ENCODE data around the gene PDGFA.

PDGFA gene

GRCh38 chr7:490461-491291 is 29.0 kb downstream of the PDGFA start:
- no peak for DNase-seq (ENCODE audit: low spot score)

- no peak for DNase-seq (ENCODE audit: low spot score)
These were observed 29.8 kb downstream of the PDGFA start for GRCh38 chr7:489876-490275.

GRCh38 chr7:486216-486743 is 33.4 kb downstream of the PDGFA start:
- no peak for DNase-seq (ENCODE audit: low spot score)

GRCh38 chr7:485188-486081 is 34.2 kb downstream of the PDGFA start:
- DNase-seq (ENCODE audit: low spot score): no peak

- DNase-seq (ENCODE audit: low spot score): no peak
These were observed 35.1 kb downstream of the PDGFA start for GRCh38 chr7:484356-485101.

GRCh38 chr7:483656-484355 is 35.8 kb downstream of the PDGFA start:
- no peak for DNase-seq (ENCODE audit: low spot score)

GRCh38 chr7:482521-483083 is 37.0 kb downstream of the PDGFA start:
- no peak for DNase-seq (ENCODE audit: low spot score)

GRCh38 chr7:481219-481930 is 38.3 kb downstream of the PDGFA start:
- no peak for DNase-seq (ENCODE audit: low spot score)

GRCh38 chr7:480531-481218 is 39.0 kb downstream of the PDGFA start:
- DNase-seq (ENCODE audit: low spot score): no peak

GRCh38 chr7:479948-480499 is 39.6 kb downstream of the PDGFA start:
- DNase-seq (ENCODE audit: low spot score): no peak

GRCh38 chr7:479115-479947 is 40.3 kb downstream of the PDGFA start:
- no peak for DNase-seq (ENCODE audit: low spot score)

GRCh38 chr7:477626-478220 is 41.9 kb downstream of the PDGFA start:
- DNase-seq (ENCODE audit: low spot score): no peak

- DNase-seq (ENCODE audit: low spot score): no peak
These were observed 42.8 kb downstream of the PDGFA start for GRCh38 chr7:476736-477360.

- DNase-seq (ENCODE audit: low spot score): no peak
These were observed 43.6 kb downstream of the PDGFA start for GRCh38 chr7:475951-476441.

- DNase-seq (ENCODE audit: low spot score): no peak
These were observed 44.3 kb downstream of the PDGFA start for GRCh38 chr7:475425-475728.

- DNase-seq (ENCODE audit: low spot score): no peak
These were observed 44.8 kb downstream of the PDGFA start for GRCh38 chr7:474605-475424.

All from AG08395 (cell line).